ENCODE results near the gene ABHD2. TPM values are rescaled to one million over a fixed set of nuclear protein-coding genes. Genes with fewer than 3 reads are reported as not detected.

Gene ABHD2
- total RNA-seq, 1 experiment from 2014 or later, result 29.7 TPM

DNA sequence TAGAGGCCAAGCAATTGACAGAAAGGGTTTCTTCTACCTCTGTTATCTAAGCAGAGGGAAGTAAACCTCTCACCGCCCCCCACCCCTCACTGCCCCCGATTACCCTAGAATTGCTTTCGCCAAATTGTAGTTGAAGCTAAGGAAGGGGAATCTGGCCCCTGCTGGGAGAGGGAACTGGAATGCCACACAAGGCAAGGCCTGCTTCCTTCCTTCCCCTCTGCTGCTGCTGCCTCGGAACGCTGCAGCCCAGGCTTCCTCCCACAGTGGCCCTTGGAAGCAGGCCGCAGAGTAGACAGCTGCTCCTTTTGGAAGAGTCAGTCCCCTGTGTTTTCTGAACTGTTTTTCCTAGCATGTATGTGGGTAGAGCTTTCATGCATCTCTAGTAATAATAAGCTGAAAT is 111.5 kb downstream of the ABHD2 start:
- no peak overlapping the region for H3K4me3 Mint-ChIP-seq
- CTCF ChIA-PET, result interaction anchor here (0.6 to 2.8 kb wide), 11 partner anchors 8 to 918 kb away, joined by 3 to 20 read pairs (median 5); no protein-coding TSS in a partner anchor
- DNase-seq (ENCODE audit: low spot score) (peak; percentile 50), ATAC-seq (peak; percentile 72)
- no peaks in the 10 kb centered on the region for H3K27me3 Mint-ChIP-seq (ENCODE audit: low read depth)
- no peaks in the 10 kb centered on the region for H3K36me3 Mint-ChIP-seq
- POLR2A ChIA-PET, result interaction anchor here (1.0 kb wide), 1 partner anchor 87 kb away, joined by 3 read pairs; no protein-coding TSS in a partner anchor
- H3K4me1 Mint-ChIP-seq, result peaks cover 65% of the 10 kb centered on the region
- no peaks in the 10 kb centered on the region for H3K9me3 Mint-ChIP-seq
- TF ChIP-seq FOXK1 (CRISPR knock-in tag; IDR thresholded peaks at IDR 0.05), result no peak
- TF ChIP-seq, protein P1, sequence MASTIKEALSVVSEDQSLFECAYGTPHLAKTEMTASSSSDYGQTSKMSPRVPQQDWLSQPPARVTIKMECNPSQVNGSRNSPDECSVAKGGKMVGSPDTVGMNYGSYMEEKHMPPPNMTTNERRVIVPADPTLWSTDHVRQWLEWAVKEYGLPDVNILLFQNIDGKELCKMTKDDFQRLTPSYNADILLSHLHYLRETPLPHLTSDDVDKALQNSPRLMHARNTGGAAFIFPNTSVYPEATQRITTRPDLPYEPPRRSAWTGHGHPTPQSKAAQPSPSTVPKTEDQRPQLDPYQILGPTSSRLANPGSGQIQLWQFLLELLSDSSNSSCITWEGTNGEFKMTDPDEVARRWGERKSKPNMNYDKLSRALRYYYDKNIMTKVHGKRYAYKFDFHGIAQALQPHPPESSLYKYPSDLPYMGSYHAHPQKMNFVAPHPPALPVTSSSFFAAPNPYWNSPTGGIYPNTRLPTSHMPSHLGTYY (CRISPR knock-in tag; IDR thresholded peaks at IDR 0.05), result no peak
- TF ChIP-seq, protein P2, sequence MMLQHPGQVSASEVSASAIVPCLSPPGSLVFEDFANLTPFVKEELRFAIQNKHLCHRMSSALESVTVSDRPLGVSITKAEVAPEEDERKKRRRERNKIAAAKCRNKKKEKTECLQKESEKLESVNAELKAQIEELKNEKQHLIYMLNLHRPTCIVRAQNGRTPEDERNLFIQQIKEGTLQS (CRISPR knock-in tag; conservative IDR thresholded peaks at IDR 0.05), result no peak
- TF ChIP-seq, protein P3, sequence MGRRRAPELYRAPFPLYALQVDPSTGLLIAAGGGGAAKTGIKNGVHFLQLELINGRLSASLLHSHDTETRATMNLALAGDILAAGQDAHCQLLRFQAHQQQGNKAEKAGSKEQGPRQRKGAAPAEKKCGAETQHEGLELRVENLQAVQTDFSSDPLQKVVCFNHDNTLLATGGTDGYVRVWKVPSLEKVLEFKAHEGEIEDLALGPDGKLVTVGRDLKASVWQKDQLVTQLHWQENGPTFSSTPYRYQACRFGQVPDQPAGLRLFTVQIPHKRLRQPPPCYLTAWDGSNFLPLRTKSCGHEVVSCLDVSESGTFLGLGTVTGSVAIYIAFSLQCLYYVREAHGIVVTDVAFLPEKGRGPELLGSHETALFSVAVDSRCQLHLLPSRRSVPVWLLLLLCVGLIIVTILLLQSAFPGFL (CRISPR knock-in tag; IDR thresholded peaks at IDR 0.05; ENCODE audit: borderline replicate concordance), result no peak
- TF ChIP-seq, protein P4, sequence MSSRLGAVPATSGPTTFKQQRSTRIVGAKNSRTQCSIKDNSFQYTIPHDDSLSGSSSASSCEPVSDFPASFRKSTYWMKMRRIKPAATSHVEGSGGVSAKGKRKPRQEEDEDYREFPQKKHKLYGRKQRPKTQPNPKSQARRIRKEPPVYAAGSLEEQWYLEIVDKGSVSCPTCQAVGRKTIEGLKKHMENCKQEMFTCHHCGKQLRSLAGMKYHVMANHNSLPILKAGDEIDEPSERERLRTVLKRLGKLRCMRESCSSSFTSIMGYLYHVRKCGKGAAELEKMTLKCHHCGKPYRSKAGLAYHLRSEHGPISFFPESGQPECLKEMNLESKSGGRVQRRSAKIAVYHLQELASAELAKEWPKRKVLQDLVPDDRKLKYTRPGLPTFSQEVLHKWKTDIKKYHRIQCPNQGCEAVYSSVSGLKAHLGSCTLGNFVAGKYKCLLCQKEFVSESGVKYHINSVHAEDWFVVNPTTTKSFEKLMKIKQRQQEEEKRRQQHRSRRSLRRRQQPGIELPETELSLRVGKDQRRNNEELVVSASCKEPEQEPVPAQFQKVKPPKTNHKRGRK (CRISPR knock-in tag; IDR thresholded peaks at IDR 0.05; ENCODE audit: borderline replicate concordance), result no peak
- no peak for TF ChIP-seq OVOL2 (CRISPR knock-in tag; IDR thresholded peaks at IDR 0.05; ENCODE audit: borderline replicate concordance)
- no peak for TF ChIP-seq GRHL2 (CRISPR knock-in tag; IDR thresholded peaks at IDR 0.05; ENCODE audit: insufficient replicate concordance, severe bottlenecking)
- TF ChIP-seq ZNF121 (CRISPR knock-in tag; IDR thresholded peaks at IDR 0.05), result no peak
- TF ChIP-seq RORB (CRISPR knock-in tag; IDR thresholded peaks at IDR 0.05), result no peak
- TF ChIP-seq NFYB (CRISPR knock-in tag; conservative IDR thresholded peaks at IDR 0.05; ENCODE audit: low read depth), result no peak
- TF ChIP-seq, protein P5, sequence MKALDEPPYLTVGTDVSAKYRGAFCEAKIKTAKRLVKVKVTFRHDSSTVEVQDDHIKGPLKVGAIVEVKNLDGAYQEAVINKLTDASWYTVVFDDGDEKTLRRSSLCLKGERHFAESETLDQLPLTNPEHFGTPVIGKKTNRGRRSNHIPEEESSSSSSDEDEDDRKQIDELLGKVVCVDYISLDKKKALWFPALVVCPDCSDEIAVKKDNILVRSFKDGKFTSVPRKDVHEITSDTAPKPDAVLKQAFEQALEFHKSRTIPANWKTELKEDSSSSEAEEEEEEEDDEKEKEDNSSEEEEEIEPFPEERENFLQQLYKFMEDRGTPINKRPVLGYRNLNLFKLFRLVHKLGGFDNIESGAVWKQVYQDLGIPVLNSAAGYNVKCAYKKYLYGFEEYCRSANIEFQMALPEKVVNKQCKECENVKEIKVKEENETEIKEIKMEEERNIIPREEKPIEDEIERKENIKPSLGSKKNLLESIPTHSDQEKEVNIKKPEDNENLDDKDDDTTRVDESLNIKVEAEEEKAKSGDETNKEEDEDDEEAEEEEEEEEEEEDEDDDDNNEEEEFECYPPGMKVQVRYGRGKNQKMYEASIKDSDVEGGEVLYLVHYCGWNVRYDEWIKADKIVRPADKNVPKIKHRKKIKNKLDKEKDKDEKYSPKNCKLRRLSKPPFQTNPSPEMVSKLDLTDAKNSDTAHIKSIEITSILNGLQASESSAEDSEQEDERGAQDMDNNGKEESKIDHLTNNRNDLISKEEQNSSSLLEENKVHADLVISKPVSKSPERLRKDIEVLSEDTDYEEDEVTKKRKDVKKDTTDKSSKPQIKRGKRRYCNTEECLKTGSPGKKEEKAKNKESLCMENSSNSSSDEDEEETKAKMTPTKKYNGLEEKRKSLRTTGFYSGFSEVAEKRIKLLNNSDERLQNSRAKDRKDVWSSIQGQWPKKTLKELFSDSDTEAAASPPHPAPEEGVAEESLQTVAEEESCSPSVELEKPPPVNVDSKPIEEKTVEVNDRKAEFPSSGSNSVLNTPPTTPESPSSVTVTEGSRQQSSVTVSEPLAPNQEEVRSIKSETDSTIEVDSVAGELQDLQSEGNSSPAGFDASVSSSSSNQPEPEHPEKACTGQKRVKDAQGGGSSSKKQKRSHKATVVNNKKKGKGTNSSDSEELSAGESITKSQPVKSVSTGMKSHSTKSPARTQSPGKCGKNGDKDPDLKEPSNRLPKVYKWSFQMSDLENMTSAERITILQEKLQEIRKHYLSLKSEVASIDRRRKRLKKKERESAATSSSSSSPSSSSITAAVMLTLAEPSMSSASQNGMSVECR (CRISPR knock-in tag; IDR thresholded peaks at IDR 0.05; ENCODE audit: borderline replicate concordance), result no peak
- no peak for TF ChIP-seq ATF1 (CRISPR knock-in tag; IDR thresholded peaks at IDR 0.05)
- no peak for TF ChIP-seq IRF2 (CRISPR knock-in tag; IDR thresholded peaks at IDR 0.05; ENCODE audit: borderline replicate concordance, low read depth)
- no peak for TF ChIP-seq JAZF1 (CRISPR knock-in tag; IDR thresholded peaks at IDR 0.05)
- no peak for TF ChIP-seq NR1H2 (CRISPR knock-in tag; IDR thresholded peaks at IDR 0.05)
- H3K27ac Mint-ChIP-seq, result peak overlapping the region; percentile 80

DNA sequence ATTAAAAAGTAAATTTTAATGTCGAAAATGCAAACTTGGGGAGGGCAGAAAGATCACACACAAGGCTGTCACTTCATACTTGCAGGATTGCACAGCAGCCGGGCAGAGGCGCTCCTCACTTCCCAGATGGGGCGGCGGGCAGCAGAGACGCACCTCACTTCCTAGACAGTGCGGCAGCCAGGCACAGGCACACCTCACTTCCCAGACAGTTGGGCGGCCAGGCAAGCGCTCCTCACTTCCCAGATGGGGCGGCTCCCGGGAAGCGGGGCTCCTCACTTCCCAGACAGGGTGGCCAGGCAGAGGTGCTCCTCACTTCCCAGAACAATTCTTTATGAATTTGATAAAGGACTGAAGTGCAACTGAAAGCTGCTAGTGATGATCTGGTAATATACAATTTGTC is 111.9 kb downstream of the ABHD2 start:
- Mint-ChIP-seq H3K27ac (no peak overlapping the region), H3K4me3 (no peak overlapping the region)
- POLR2A ChIA-PET, result interaction anchor here (1.0 kb wide), 1 partner anchor 88 kb away, joined by 3 read pairs; no protein-coding TSS in a partner anchor

More for the DNA sequence above, 111.9 kb downstream of the ABHD2 start:
- ATAC-seq (0 out of 2 replicates have a peak, but pooled peaks have one; percentile 8), DNase-seq (ENCODE audit: low spot score) (no peak)
- no peak for TF ChIP-seq PRRX2 (CRISPR knock-in tag; IDR thresholded peaks at IDR 0.05)
- Mint-ChIP-seq H3K9me3 (no peaks in the 10 kb centered on the region), H3K4me1 (peaks cover 65% of the 10 kb centered on the region), H3K36me3 (no peaks in the 10 kb centered on the region), H3K27me3 (ENCODE audit: low read depth) (no peaks in the 10 kb centered on the region)
- CTCF ChIA-PET, result interaction anchor here (0.6 to 2.8 kb wide), 11 partner anchors 9 to 918 kb away, joined by 3 to 20 read pairs (median 5); no protein-coding TSS in a partner anchor
